UCSD-AML1 (cell line): ENCODE measurements around the gene CEP89.
"Not testable (repeated sequence)": the region's sequence is repeated elsewhere in the genome, so short reads cannot be mapped to it uniquely, and the experiment has no call there.

ENCODE experiments used
- DNase-seq: peaks from one replicate; lab custom pipeline; 2025; ENCODE audit not compliant: unreplicated experiment; lab: John Stamatoyannopoulos, UW

Gene CEP89

GRCh38 chr19:32971715-32972540, at the start of gene CEP89, which contains the start of gene FAAP24:
Gene CEP89, minus strand, starts transcription at chr19:32971958. Its CDS starts 84 bp downstream, at chr19:32971874.
Gene FAAP24, plus strand, starts transcription at chr19:32972242. Its CDS starts 955 bp downstream, at chr19:32973197.
- DNase-seq, result peak; percentile 99

- not testable (repeated sequence) for DNase-seq
These were observed 39.1 kb upstream of the CEP89 start for GRCh38 chr19:33010891-33011290.

- no peak for DNase-seq
These were observed 37.0 kb upstream of the CEP89 start for GRCh38 chr19:33008738-33009137.

GRCh38 chr19:33005440-33005839, 33.7 kb upstream of the CEP89 start:
- DNase-seq, result no peak

- not testable (repeated sequence) for DNase-seq
These were observed 31.8 kb upstream of the CEP89 start for GRCh38 chr19:33003424-33004024.

- DNase-seq, result not testable (repeated sequence)
These were observed 30.5 kb upstream of the CEP89 start for GRCh38 chr19:33002126-33002865.

GRCh38 chr19:33000910-33001309, 29.2 kb upstream of the CEP89 start:
- no peak for DNase-seq

- no peak for DNase-seq
These were observed 28.8 kb upstream of the CEP89 start for GRCh38 chr19:33000510-33000909.

GRCh38 chr19:32998722-32999121, 27.0 kb upstream of the CEP89 start:
- no peak for DNase-seq

- no peak for DNase-seq
These were observed 26.1 kb upstream of the CEP89 start for GRCh38 chr19:32997716-32998355.

GRCh38 chr19:32997061-32997464, 25.3 kb upstream of the CEP89 start:
- DNase-seq, result not testable (repeated sequence)

GRCh38 chr19:32995966-32996365, 24.2 kb upstream of the CEP89 start:
- DNase-seq, result not testable (repeated sequence)

GRCh38 chr19:32988724-32989123, 17.0 kb upstream of the CEP89 start:
- DNase-seq, result no peak

GRCh38 chr19:32988254-32988653, 16.5 kb upstream of the CEP89 start:
- not testable (repeated sequence) for DNase-seq

- not testable (repeated sequence) for DNase-seq
These were observed 10.7 kb upstream of the CEP89 start for GRCh38 chr19:32982488-32982887.

GRCh38 chr19:32979807-32980206, 8.0 kb upstream of the CEP89 start:
- DNase-seq, result not testable (repeated sequence)

GRCh38 chr19:32977813-32978212, 6.1 kb upstream of the CEP89 start:
- DNase-seq, result not testable (repeated sequence)

GRCh38 chr19:32977280-32977679, 5.5 kb upstream of the CEP89 start:
- DNase-seq, result no peak

- DNase-seq, result peak; percentile 71
These were observed 4.6 kb upstream of the CEP89 start for GRCh38 chr19:32976223-32976805.

- DNase-seq, result no peak
These were observed 654 bp downstream of the CEP89 start for GRCh38 chr19:32971012-32971595.
